ENCODE measurements around the gene FUT9. TPM values are rescaled to one million over a fixed set of nuclear protein-coding genes. Genes with fewer than 3 reads are reported as not detected.

Gene FUT9
- total and polyA plus RNA-seq, 2 of the 13 experiments (the other 11 are each of a cell fraction or from before 2014, with no cell fraction given) = 0.01 TPM; not detected in 1

DNA sequence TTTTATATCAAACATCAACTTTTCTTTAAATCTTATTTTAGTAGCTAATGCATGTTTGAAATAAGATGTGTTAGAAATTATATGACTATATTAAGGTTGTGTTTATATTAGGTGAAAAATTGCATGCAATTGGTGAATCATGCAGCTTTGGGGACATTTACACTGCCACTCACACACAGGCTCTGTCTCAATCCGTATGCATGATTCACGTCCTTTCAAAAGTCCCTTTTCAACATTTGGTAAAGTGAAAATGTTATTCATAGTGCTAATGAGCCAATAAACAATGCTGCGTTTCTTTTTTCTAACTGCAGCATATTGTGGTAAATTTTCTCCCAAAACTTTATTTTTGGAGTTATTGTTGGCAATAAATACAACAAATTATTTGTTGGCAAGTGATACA lies 198.0 kb downstream of the FUT9 start:
- Histone ChIP-seq H2AFZ (ENCODE audit: low read length) (no peak overlapping the region), H3K27me3 (ENCODE audit: control insufficient read depth in 1 of 2, insufficient read depth in 2 of 2, low read length in 2 of 2) (no peaks in the 10 kb centered on the region), H3K9me3 (ENCODE audit: low read length) (no peaks in the 10 kb centered on the region), H3K9ac (ENCODE audit: insufficient read depth, low read depth, low read length) (no peak overlapping the region), H3K79me2 (ENCODE audit: insufficient read depth, low read length) (no peaks in the 10 kb centered on the region), H3K27ac (ENCODE audit: extremely low read length, insufficient read depth, low read length) (no peak overlapping the region), H3K4me1 (ENCODE audit: insufficient read depth, low read length) (no peaks in the 10 kb centered on the region), H4K20me1 (ENCODE audit: insufficient read depth, low read length) (no peaks in the 10 kb centered on the region), H3K36me3 (replicated peaks in 1 of 2; ENCODE audit: control insufficient read depth in 1 of 2, insufficient read depth in 2 of 2, low read length in 2 of 2) (no peaks in the 10 kb centered on the region), H3K4me3 (replicated peaks in 1 of 3; ENCODE audit: insufficient read depth in 1 of 3, low read depth in 2 of 3, low read length in 3 of 3) (no peak overlapping the region), H3K4me2 (ENCODE audit: low read depth, low read length) (no peak overlapping the region)
- ATAC-seq (no peak), FAIRE-seq (no peak), DNase-seq (ENCODE audit: low spot score) (no peak)
- TF ChIP-seq TEAD2 (CRISPR knock-in tag; IDR thresholded peaks at IDR 0.05) = no peak
- in situ Hi-C loops (cut with HindIII; ENCODE audit: extremely low pct_ligation_motif_present, low pct_unique_long_range_greater_than_20kb) = no loop called here
- intact Hi-C loops (cut with micrococcal nuclease; ENCODE audit: unreplicated experiment) = no loop called here
- POLR2A ChIA-PET = no interaction called here
- 0% methylated on average over 3 of the region's 3 CpGs for WGBS (ENCODE audit: low lambda C conversion rate)
- no TSS peak for BruUV-seq (replicated peaks)
- CTCF ChIA-PET (ENCODE audit: low intra/inter-chr PET ratio, low total read pairs) = no interaction called here

DNA sequence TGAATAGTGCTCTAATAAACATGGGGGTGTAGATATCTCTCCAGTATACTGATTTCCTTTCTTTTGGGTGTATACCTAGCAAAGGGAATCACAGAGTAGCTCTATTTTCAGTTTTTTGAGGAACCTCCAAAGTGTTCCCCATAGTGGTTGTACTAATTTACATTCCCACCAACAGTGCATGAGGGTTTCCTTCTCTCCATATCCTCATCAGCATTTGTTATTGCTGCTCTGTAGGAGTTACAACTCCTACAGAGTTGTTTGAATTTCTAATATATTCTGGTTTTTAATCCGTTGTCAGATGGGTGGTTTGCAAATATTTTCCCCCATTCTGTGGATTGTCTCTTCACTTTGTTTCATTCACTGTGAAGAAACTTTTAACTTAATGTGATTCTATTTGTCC lies 207.9 kb downstream of the FUT9 start:
- no TSS peak for BruUV-seq (replicated peaks)
- Histone ChIP-seq H3K79me2 (ENCODE audit: insufficient read depth, low read length) (no peaks in the 10 kb centered on the region), H4K20me1 (ENCODE audit: insufficient read depth, low read length) (no peaks in the 10 kb centered on the region), H3K4me2 (ENCODE audit: low read depth, low read length) (no peak overlapping the region), H3K27me3 (ENCODE audit: control insufficient read depth in 1 of 2, insufficient read depth in 2 of 2, low read length in 2 of 2) (no peaks in the 10 kb centered on the region), H3K27ac (ENCODE audit: extremely low read length, insufficient read depth, low read length) (no peak overlapping the region), H3K9ac (ENCODE audit: insufficient read depth, low read depth, low read length) (no peak overlapping the region), H3K4me3 (replicated peaks in 1 of 3; ENCODE audit: insufficient read depth in 1 of 3, low read depth in 2 of 3, low read length in 3 of 3) (no peak overlapping the region), H3K4me1 (ENCODE audit: insufficient read depth, low read length) (no peaks in the 10 kb centered on the region), H3K36me3 (replicated peaks in 1 of 2; ENCODE audit: control insufficient read depth in 1 of 2, insufficient read depth in 2 of 2, low read length in 2 of 2) (no peaks in the 10 kb centered on the region), H2AFZ (ENCODE audit: low read length) (no peak overlapping the region), H3K9me3 (ENCODE audit: low read length) (no peaks in the 10 kb centered on the region)
- TF ChIP-seq, protein P1, sequence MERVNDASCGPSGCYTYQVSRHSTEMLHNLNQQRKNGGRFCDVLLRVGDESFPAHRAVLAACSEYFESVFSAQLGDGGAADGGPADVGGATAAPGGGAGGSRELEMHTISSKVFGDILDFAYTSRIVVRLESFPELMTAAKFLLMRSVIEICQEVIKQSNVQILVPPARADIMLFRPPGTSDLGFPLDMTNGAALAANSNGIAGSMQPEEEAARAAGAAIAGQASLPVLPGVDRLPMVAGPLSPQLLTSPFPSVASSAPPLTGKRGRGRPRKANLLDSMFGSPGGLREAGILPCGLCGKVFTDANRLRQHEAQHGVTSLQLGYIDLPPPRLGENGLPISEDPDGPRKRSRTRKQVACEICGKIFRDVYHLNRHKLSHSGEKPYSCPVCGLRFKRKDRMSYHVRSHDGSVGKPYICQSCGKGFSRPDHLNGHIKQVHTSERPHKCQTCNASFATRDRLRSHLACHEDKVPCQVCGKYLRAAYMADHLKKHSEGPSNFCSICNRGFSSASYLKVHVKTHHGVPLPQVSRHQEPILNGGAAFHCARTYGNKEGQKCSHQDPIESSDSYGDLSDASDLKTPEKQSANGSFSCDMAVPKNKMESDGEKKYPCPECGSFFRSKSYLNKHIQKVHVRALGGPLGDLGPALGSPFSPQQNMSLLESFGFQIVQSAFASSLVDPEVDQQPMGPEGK (CRISPR knock-in tag; IDR thresholded peaks at IDR 0.05) = no peak
- TF ChIP-seq ZNF879 (CRISPR knock-in tag; IDR thresholded peaks at IDR 0.05) (no peak), NR3C1 (CRISPR knock-in tag; IDR thresholded peaks at IDR 0.05) (no peak), ZNF660 (CRISPR knock-in tag; IDR thresholded peaks at IDR 0.05; ENCODE audit: borderline replicate concordance, low read depth) (no peak), ARNT (IDR thresholded peaks at IDR 0.05) (no peak), ZNF607 (CRISPR knock-in tag; IDR thresholded peaks at IDR 0.05; ENCODE audit: borderline replicate concordance) (no peak), ZNF160 (CRISPR knock-in tag; IDR thresholded peaks at IDR 0.05) (no peak), ISL2 (CRISPR knock-in tag; IDR thresholded peaks at IDR 0.05) (no peak), YY1 (IDR thresholded peaks at IDR 0.05; ENCODE audit: insufficient read depth, insufficient replicate concordance, low read depth, low read length) (no peak), HOXA5 (CRISPR knock-in tag; IDR thresholded peaks at IDR 0.05) (no peak), PPARG (CRISPR knock-in tag; conservative IDR thresholded peaks at IDR 0.05) (no peak), ZNF496 (CRISPR knock-in tag; IDR thresholded peaks at IDR 0.05; ENCODE audit: insufficient replicate concordance) (no peak)
- 3% methylated on average over 1 of the region's 1 CpG for WGBS (ENCODE audit: low lambda C conversion rate)
- no peak for DNase-seq (ENCODE audit: low spot score)
- CTCF ChIA-PET (ENCODE audit: low intra/inter-chr PET ratio, low total read pairs) = no interaction called here
- no peak for FAIRE-seq
- in situ Hi-C loops (cut with HindIII; ENCODE audit: extremely low pct_ligation_motif_present, low pct_unique_long_range_greater_than_20kb) (no loop called here), intact Hi-C loops (cut with micrococcal nuclease; ENCODE audit: unreplicated experiment) (no loop called here)
- POLR2A ChIA-PET = no interaction called here
- no peak for ATAC-seq
